Natural killer cell (primary cell): ENCODE measurements around the gene IL1B. TPM values are rescaled to one million over a fixed set of nuclear protein-coding genes. Genes with fewer than 3 reads are reported as not detected.

Experiments
- ATAC-seq, 3 donors: fragments of 150-1000 bp in 2 of 3; fragments of 200-7000 bp in 1 of 3; cut with Tn5 transposase; 1 replicate in 1 of 3; 2 replicates in 2 of 3; pipeline ENCODE4 v1.10.0; 2021; ENCODE audit warnings: mild to moderate bottlenecking in 2 of 3, moderate library complexity in 2 of 3
- DNase-seq, 2 donors: peaks; one replicate each; pipeline versions ENCODE4 v3.0.0 to v3.0.0-alpha.2; 2013 to 2021; ENCODE audit warnings: mixed read lengths in 1 of 2
- H3K27ac ChIP-seq: one replicate; pipeline ENCODE4 v1.5.1; 2013; ENCODE audit warnings: mild to moderate bottlenecking, low read length
- H3K27me3 ChIP-seq: one replicate; pipeline ENCODE4 v1.6.1; 2013; ENCODE audit warnings: low read length; ENCODE audit not compliant: control insufficient read depth, insufficient read depth
- H3K36me3 ChIP-seq: one replicate; pipeline ENCODE4 v1.6.1; 2013; ENCODE audit warnings: low read length; ENCODE audit not compliant: control insufficient read depth, insufficient read depth
- H3K4me1 ChIP-seq: one replicate; pipeline ENCODE4 v1.6.1; 2013; ENCODE audit warnings: low read length; ENCODE audit not compliant: control insufficient read depth, insufficient read depth
- H3K4me3 ChIP-seq: one replicate; pipeline ENCODE4 v1.5.1; 2013; ENCODE audit warnings: low read length
- H3K9me3 ChIP-seq: one replicate; pipeline ENCODE4 v1.6.1; 2013; ENCODE audit warnings: low read length; ENCODE audit not compliant: control insufficient read depth, insufficient read depth
- H3K27ac Mint-ChIP-seq, 2 donors: one replicate each; pipeline ENCODE4 v1.8.0; 2022; ENCODE audit warnings: mild to moderate bottlenecking in 2 of 2, mixed read lengths in 2 of 2, moderate library complexity in 1 of 2
- H3K27me3 Mint-ChIP-seq, 2 donors: one replicate each; pipeline ENCODE4 v1.8.0; 2022; ENCODE audit warnings: low read depth in 2 of 2, mixed read lengths in 2 of 2
- H3K36me3 Mint-ChIP-seq: one replicate; pipeline ENCODE4 v1.8.0; 2022; ENCODE audit warnings: mixed read lengths
- H3K4me1 Mint-ChIP-seq, 2 donors: one replicate each; pipeline ENCODE4 v1.8.0; 2022; ENCODE audit warnings: mixed read lengths in 2 of 2
- H3K4me3 Mint-ChIP-seq: one replicate; pipeline ENCODE4 v1.8.0; 2022; ENCODE audit warnings: mild to moderate bottlenecking, moderate library complexity, mixed read lengths
- H3K9me3 Mint-ChIP-seq, 2 donors: one replicate each; pipeline ENCODE4 v1.8.0; 2022; ENCODE audit warnings: mixed read lengths in 2 of 2
- WGBS: methylation state at CpG from one replicate; pipeline ENCODE4 v1.1.7; 2013; ENCODE audit warnings: missing lambda C conversion rate; ENCODE audit not compliant: insufficient coverage; 5-methylcytosine and 5-hydroxymethylcytosine counted together
- intact Hi-C: fragments of 100-400 bp; cut with micrococcal nuclease; formaldehyde crosslinking; loops from one replicate; pipeline ENCODE4 v1.14.2; 2022
- total RNA-seq, 4 donors: library from RNA; stranded (reverse); fragments of 120-200 nt in 1 of 4; gene quantifications; one replicate each; pipeline versions ENCODE4 v1.2.3 to v1.2.4, GENCODE V29; 2013 to 2022
- TF ChIP-seq, protein P1 (sequence below): fragments of 200-600 bp; IDR thresholded peaks from one replicate; pipeline ENCODE4 v1.8.0; 2022; ENCODE audit warnings: antibody characterized with exemption

The IL1B gene
- total RNA-seq, 3 donors from 2014 or later (not counting 1 experiment from before 2014, with no cell fraction given) = 92.6 to 250 (median 110) TPM

DNA sequence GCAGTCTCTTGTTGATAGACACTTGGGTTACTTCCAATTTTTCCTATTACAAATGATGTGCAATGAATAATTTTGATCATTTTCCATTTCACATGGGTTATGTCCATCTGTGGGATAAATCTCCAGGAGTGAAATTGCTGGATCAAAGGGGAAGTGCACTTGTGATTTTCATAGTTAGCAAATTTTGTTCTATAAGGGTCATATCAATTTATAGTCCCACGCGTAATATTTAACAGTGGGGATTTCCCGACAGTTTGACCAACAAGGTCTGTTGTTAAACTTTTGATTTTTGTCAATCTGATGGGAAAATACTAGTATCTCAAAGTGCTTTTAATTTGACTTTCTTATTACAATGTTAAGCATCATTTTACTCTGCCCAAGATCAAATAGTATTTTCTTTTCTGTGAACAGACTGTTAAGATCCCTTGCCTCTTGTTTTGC lies 8.3 kb downstream of the IL1B start:
- H3K27me3 Mint-ChIP-seq = peaks cover 0 to 3% of the 10 kb centered on the region in 2 donors
- no peak overlapping the region for H3K27ac ChIP-seq
- H3K4me3 ChIP-seq = no peak overlapping the region
- H3K27ac Mint-ChIP-seq = no peak overlapping the region
- no peaks in the 10 kb centered on the region for H3K9me3 Mint-ChIP-seq
- H3K36me3 ChIP-seq = no peaks in the 10 kb centered on the region
- H3K4me3 Mint-ChIP-seq = no peak overlapping the region
- intact Hi-C loops = loop anchor here (10.0 kb wide), 1 partner anchor 57 kb away; no protein-coding TSS in a partner anchor
- peaks cover 20% of the 10 kb centered on the region for H3K4me1 ChIP-seq
- WGBS = 84% methylated on average over 3 of the region's 3 CpGs
- no peaks in the 10 kb centered on the region for H3K36me3 Mint-ChIP-seq
- no peak for ATAC-seq
- no peak for DNase-seq
- no peaks in the 10 kb centered on the region for H3K27me3 ChIP-seq
- no peaks in the 10 kb centered on the region for H3K9me3 ChIP-seq
- peaks cover 24 to 30% of the 10 kb centered on the region in 2 donors for H3K4me1 Mint-ChIP-seq
- TF ChIP-seq, protein P1, sequence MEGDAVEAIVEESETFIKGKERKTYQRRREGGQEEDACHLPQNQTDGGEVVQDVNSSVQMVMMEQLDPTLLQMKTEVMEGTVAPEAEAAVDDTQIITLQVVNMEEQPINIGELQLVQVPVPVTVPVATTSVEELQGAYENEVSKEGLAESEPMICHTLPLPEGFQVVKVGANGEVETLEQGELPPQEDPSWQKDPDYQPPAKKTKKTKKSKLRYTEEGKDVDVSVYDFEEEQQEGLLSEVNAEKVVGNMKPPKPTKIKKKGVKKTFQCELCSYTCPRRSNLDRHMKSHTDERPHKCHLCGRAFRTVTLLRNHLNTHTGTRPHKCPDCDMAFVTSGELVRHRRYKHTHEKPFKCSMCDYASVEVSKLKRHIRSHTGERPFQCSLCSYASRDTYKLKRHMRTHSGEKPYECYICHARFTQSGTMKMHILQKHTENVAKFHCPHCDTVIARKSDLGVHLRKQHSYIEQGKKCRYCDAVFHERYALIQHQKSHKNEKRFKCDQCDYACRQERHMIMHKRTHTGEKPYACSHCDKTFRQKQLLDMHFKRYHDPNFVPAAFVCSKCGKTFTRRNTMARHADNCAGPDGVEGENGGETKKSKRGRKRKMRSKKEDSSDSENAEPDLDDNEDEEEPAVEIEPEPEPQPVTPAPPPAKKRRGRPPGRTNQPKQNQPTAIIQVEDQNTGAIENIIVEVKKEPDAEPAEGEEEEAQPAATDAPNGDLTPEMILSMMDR = no peak

GRCh38 chr2:112827604-112828185 lies 8.9 kb downstream of the IL1B start:
- TF ChIP-seq, protein P1 = no peak
- Histone ChIP-seq H3K4me1 (peaks cover 20% of the 10 kb centered on the region), H3K27me3 (no peaks in the 10 kb centered on the region), H3K36me3 (no peaks in the 10 kb centered on the region), H3K27ac (no peak overlapping the region), H3K4me3 (no peak overlapping the region), H3K9me3 (no peaks in the 10 kb centered on the region)
- WGBS = 88% methylated on average over 6 of the region's 6 CpGs
- DNase-seq = no peak
- Mint-ChIP-seq H3K4me1 (peaks cover 24 to 30% of the 10 kb centered on the region in 2 donors), H3K27ac (no peak overlapping the region), H3K36me3 (no peaks in the 10 kb centered on the region), H3K27me3 (peaks cover 0 to 3% of the 10 kb centered on the region in 2 donors), H3K9me3 (no peaks in the 10 kb centered on the region), H3K4me3 (no peak overlapping the region)
- intact Hi-C loops = loop anchor here (10.0 kb wide), 1 partner anchor 57 kb away; no protein-coding TSS in a partner anchor
- ATAC-seq = no peak

- no peak for DNase-seq
- no peaks in the 10 kb centered on the region for H3K36me3 Mint-ChIP-seq
- H3K4me1 Mint-ChIP-seq = peaks cover 31 to 37% of the 10 kb centered on the region in 2 donors
- WGBS = 94% methylated on average over 3 of the region's 3 CpGs
- Histone ChIP-seq H3K27me3 (no peaks in the 10 kb centered on the region), H3K36me3 (no peaks in the 10 kb centered on the region), H3K27ac (no peak overlapping the region), H3K9me3 (no peaks in the 10 kb centered on the region), H3K4me1 (peaks cover 22% of the 10 kb centered on the region), H3K4me3 (no peak overlapping the region)
- peaks cover 0 to 3% of the 10 kb centered on the region in 2 donors for H3K27me3 Mint-ChIP-seq
- intact Hi-C loops = loop anchor here (10.0 kb wide), 1 partner anchor 58 kb away; no protein-coding TSS in a partner anchor
- no peak overlapping the region for H3K4me3 Mint-ChIP-seq
- no peak overlapping the region for H3K27ac Mint-ChIP-seq
- TF ChIP-seq, protein P1 = no peak
- no peaks in the 10 kb centered on the region for H3K9me3 Mint-ChIP-seq
- no peak for ATAC-seq
Measured at GRCh38 chr2:112827009-112827408, 9.6 kb downstream of the IL1B start.
